GM21423 (cell line): ENCODE measurements around the gene IPO8.

Experiments used
- ATAC-seq: cut with Tn5 transposase; IDR thresholded peaks from one replicate; pipeline ENCODE4 v1.9.1; 2021; ENCODE audit warnings: mild to moderate bottlenecking, moderate library complexity; ENCODE audit not compliant: unreplicated experiment

The IPO8 gene

DNA sequence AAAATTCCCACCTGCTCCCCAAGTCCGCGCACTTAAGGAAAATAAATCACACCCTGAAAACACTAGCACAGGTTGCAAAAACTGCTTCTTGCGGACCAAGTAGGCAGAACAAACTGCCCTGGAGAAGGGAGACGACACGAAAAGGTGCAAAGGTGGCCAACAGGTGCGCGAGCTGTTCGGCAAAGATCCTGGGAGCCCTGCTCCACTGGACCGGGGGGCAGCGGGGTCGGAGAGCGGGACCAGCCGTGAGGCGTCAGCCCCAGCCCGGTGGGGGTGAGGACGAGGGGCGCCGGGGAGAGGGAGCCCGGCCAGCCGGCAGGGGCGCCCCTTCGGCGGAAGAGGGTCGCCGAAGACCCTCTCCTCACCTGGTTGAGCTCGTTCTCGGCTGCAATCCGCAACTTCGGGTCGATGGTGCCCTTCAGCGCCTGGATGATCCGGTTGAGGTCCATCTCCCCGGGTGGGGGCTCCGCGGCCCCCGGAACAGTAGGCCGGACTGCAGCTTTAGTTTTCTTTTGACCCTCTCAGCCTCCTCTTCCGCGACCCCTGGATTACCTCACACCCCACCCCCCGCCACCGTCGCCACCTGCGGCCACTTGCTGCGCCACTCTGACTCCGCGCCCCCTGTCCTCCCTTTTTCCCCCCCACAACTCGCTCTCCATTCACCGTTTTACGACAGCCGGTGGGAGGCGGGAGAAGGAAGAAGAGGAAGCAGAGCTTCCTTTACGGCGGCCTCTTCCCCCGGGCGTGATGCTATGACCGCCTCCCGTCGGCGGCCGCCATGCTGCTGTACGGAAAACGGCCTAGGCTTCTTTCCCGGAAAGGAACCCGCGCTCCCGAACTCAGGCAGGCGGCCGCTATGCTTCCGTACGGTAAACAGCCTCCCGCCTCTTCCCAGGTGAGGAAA, at the start of gene IPO8:
IPO8 (minus strand) TSS at position 671 of the 904 bp plus-strand sequence; CDS start at position 449, 222 bp downstream.
- ATAC-seq: peak; percentile 86

DNA sequence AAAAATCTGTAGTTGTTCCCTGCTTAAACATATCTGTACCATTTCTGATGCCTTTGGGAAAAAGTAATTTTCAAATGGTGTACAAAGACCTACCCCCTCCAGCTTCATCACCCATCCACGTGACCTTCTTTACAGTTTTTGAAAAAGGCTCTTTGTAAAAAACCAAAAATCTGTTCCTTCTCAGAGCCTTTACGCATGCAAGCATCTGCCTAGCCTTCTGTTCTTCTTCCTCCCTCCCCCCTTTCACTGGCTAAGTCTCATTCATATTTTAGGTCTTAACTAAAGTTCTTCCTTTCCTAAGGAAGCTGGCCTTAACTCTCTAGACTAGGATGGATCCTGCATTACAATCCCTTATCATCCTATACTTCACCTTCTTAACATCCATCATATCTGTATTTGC, 48.7 kb upstream of the IPO8 start:
- ATAC-seq: no peak

DNA sequence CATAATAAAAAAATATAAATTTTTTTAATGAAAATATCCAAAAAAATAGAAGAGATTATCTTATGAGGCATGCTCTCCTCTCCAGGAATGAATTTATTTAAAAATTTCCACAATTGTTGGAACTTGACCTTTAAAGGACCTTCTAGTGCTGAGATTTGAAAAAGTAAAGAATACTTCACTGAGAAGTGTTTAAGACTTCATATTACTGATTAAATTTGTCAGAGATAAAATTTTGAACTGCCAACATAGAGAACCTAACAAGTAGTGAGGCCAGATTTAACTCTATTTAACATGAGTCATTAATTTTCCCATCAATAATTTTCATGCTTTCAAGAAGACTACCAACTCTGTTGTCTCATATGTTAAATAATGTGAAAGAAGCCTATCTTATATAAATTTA, 44.6 kb upstream of the IPO8 start:
- no peak for ATAC-seq

DNA sequence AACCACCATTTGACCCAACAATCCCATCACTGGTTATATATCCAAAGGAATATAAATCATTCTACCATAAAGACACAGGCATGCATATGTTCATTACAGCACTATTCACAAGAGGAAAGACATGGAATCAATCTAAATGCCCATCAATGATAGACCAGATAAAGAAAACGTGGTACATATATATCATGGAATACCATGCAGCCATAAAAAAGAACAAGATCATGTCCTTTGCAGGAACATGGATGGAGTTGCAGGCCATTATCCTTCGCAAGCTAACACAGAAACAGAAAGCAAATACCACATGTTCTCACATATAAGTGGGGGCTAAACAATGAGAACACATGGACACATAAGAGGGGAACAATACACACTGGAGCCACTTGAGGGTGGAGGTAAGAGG, 43.4 kb upstream of the IPO8 start:
- no peak for ATAC-seq

DNA sequence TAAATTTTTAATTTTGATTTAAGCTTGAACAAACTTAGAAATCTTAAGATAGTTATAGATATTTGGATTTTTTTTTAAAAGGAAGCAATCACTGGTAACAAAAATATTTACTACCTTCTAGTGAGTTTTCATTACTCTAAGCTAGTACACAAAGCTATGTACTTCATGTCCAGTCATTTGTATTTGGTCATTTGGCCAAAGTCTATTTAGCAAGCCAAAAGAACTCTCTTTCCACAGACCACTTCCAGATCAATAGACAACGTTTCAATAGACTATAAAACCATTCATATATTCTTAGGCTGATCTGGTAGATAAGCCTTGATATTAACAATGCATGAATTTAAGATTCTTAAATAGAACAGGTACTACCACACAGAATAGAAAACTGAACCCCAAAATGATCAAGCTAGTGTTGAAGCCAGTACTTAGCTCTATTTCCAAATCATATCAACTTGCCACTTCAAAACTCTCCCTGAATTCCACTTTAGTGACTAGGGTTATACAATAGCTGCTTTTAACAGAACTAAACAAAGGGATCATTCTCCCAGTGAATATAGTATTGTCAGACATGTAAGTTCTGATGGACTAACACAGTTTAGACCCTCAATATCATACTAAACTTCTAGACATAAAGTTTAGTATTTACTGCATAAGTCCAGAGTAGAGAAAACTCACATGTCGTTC, 37.4 kb upstream of the IPO8 start:
- no peak for ATAC-seq

DNA sequence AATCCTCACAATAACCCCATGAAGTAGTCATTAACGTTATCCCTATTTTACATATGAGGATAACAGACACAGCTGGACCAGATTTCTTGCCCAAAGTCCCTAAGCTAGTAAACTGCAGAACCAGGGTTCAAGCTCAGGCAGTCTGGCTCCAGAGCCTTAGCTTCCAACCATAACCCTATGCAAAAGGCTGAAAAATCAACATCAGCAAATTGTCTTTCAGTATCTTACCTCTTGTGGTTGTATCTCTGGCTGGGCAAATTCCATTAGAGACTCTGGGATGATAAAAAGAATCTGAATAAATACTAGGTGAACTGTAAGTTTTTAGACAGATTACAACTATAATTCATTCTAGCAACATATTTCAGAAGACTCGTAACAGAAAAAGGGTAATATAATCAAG, 34.3 kb upstream of the IPO8 start:
- no peak for ATAC-seq

DNA sequence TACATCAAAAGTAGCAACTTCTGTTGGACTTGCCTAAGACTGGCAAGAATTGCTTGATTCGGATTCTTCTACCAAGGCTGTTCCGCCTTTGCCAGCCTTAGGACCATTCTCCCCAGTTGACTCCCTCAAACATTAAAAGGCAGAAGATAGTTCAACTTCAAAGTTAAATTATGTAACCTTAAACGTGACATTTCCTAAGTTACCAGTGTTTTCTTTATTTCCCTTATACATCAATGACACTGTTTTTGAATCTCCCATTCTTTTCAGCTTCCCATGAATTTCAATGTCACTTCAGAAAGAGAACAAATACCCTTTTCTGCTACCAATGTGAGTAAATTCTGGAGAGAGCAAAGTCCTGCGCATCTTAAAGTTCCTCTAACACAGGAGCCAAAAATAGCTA, 33.9 kb upstream of the IPO8 start:
- ATAC-seq: no peak

DNA sequence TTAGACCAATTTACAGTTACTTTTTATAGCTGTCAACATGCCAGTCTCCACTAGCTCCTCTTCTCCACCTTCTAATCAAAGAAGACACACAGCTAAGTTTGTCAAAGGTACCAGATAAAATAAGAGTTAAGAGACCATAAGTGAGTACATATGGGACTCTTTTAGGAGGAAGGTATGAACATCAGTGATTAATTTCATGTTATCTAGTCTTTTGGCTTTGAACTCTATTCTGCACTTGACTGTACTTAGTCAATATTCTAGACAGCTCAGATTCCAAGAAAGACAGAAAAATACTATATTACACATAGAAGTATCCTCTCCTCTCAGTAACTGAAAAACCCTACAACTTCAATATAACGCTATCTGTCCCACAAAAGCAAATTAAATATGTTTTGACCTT, 31.0 kb upstream of the IPO8 start:
- no peak for ATAC-seq

DNA sequence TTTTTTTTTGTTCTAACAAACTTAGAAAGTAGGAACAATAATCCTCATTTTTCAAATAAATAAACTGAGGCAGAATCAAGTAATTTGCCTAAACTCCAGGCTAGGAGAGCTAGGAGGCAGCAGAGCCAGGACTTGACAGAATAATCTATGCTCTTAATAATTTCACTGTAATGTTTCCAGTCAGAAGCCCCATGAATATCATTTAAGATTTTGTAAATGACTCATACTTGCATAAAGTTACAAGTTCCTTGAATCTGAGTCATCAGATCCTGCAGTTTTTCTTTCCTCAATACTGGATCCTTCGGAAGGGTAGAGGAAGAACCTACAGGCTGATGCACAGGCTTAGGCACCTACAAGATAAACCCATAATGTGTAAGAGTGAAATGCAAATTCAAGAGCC, 30.1 kb upstream of the IPO8 start:
- ATAC-seq: no peak

DNA sequence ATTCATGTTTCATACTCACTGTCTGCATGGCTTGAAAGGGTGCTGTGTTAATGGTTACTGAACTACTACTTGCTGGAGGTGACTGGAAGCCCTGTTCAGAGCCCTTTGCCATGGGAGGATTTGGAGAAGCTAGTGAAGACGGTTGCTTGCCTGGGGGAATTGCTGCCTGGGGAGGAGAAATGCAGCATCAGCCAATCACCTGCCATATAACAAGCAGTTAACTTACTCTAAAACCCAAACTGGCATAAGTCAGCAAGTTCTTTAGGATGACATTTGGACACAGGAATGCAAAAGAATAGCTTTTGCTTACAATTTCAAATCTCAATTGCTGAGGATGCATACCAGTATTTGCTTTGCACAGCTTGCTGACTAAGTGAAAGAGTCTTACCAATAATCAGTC, 23.4 kb upstream of the IPO8 start:
- no peak for ATAC-seq

DNA sequence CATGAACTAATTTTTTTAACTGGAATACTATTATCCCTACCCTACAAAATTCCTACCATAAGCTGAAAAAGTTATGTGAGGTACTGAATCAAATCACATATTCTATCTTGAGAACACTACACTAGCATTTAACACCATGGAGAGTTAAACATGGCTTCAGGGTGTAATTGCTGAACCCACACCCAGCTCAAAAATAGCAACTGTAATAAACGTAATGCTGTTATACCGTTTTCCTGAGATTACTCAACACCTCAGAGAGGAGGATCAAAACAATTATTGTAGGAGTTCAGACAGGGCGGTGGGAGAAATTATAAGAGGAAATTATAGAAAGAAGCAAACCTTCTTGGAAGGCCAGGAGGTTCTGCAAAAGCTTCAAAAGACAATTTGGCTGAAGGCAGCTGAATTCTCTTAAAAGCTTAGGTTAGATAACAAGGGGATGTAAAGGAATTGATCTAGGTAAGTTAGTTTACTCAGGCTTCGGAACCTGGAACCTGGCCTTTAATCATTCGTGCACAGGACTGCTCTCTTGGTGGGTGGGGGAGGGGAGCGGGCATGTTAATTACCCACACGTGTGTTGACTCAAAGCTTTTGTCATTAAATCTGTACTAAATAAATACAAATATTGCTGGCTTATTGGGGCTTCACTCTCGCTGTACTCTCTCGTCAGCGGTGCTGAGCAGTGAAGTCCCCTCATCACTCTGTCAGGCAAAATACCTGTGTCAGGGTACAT, 12.1 kb upstream of the IPO8 start:
- no peak for ATAC-seq

DNA sequence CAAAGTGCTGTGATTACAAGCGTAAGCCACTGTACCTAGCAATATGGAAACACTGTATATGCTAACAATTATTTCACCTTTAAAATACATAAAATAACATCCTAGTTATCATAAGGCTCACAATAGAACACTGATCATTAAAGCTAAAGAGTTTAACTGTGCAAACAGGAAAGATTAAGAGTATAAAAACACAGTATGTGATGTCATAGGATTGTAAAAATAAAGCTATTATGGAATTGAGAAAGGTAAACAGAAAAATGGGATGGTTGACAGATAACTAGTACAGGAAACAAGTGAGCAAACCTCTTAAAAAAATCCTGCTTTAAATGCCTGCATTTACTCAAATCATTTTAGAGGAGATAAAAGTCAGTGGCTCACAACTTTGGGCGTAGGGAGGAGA, 10.8 kb upstream of the IPO8 start:
- ATAC-seq: no peak

DNA sequence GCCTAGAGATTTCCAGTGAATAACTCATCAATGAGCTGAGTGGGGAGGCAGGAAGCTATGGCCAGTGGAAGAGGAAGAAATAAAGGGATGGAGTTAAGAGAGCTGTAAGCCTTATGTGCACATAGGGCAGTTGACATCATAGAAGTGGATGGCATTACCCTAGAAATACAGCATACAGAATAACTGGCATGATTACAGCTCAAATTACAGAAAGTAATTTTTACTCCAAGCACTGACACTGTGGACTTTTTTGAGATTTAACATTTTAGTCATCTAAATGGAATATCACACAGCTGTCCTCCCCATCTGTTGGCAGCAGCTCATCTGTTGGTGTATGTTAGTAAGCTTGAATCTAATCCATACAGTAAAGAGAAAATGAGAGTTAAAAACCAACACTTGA, 5.4 kb upstream of the IPO8 start:
- ATAC-seq: no peak

DNA sequence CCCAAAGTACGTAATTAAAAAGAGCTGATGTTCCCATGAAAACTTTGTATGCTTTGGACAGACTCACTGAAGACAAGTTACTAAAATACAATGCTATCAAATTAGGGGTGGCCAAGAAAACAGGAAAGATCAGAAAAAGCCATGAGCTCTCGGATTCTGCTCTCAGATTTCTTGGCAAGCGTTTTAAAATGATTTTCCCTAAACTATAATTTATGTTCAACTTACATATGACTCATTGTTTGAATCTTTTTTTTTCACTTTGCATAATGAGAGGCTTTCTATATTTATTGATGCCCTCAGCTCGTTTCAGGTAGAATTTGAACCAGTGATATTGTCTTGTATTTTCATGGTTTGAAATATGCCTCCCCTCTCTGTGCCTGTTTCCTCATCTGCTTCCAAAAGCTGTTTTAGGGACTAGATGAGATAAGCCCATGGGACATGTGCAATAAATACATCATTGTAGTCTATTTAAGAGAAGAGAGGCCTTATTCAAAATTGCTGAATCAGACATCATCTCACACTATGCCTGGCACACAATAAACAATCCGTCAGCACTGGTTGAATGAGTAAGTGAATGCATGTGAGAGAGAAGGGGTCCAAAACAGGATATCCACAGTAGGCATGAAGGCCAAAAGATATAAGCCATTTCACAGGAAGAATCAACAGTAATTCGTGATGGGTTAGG, 4.7 kb upstream of the IPO8 start:
- ATAC-seq: no peak

DNA sequence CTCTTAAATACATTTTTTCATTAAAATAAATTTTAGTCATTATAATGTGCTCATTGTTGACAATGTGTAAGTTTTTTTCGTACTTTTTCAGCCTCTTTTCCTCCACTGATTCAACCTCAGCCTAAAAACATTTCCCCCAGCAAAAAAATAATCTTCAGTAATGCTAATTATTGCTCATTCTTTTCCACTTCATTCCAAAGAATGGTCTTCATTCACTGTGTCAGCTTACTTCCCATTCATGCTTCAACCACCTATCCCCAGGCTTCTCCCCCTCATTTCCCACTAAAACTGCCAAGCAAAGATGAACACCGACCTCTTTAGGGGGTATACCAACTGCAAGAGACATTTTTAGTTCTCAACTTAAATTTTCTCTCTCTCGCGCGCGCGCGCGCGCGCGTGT, 2.7 kb upstream of the IPO8 start:
- ATAC-seq: no peak

DNA sequence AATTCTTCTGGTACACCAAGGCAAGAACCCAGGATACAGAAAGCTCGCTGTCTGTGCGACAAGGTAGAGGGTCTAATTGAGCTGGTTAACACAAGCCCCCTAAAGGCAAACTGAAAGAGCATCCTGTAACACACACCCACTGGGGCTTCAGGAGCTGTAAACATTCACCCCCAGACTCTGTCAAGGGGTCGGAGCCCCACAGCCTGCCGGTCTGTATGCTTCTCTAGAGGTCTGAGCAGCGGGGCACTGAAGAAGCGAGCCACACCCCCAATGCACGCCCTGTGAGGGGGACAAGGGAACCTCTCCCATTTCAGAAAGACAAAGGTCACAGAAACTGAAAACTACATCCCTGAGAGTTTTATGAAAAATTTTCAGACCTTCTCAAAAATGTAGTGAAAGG, 1.3 kb upstream of the IPO8 start:
- ATAC-seq: no peak

DNA sequence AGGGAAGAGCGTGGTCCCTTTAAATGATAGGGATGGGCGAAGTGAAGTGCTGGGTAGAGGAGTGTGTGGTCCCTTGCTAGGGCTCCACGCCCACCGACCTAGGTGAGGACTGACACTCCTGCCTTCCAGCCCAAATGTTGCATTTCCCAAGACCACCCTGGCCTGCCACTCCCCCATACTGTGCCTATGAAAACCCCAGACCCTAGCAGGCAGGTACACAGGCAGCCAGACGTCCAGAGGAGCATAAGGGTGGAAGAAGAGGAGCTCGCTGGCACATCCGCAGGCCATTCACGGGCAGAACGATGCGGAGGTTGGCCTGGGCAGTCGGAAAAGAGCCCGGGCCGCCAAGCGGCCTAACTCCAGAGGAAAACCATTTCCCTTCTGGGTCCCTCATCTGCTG, 817 bp upstream of the IPO8 start:
- ATAC-seq: no peak

DNA sequence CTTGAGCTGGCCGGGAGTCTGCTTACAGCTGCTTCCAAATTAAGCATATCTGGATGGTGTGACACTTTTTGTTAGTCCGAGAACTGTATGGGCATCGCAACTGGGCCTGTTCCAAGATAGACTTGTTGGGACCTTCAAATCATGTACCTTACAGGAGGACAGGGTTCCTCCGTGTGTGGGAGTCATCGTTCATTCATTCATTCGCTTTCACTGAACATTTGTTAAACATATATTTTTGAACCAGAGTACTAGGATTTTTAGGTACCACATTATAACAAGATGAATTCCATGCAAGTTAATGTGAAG, 387 bp upstream of the IPO8 start:
- ATAC-seq: peak; percentile 32

DNA sequence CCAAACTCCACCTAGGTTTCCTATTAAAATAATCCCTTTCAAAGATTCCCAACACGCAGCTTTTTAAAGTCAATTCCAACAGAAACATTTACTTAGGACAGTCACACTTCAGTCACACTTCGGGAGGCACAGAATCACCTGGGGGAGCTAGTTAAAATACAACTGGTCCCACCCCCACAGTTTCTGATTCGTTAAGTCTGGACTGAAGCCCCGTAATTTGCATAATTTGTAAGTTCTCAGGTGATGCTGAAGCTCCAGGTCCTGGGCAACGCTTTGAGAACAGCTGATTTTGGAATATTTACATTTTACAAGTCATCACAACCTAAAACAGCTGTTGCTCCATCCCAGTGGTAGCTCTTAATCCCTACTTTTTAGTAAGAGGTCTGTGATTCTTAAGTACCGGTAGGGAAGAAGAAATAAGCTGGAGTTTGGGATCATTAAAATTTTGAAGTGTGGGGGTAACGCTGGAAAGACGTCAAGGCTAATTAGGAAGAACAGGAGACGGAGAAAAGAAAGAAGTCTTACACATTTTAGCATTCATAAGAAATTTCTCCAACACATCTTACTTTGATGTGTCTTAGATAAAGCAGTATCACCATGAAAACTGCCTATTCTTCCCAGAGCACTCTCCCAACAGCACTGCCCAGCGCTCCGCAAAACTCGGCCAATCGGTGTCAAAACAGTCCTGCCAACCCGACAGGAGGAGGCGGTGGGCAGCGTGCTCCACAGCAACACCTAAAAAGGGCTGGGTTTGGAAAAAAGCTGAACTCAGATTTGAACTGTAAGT, 1.1 kb downstream of the IPO8 start:
- peak; percentile 33 for ATAC-seq

DNA sequence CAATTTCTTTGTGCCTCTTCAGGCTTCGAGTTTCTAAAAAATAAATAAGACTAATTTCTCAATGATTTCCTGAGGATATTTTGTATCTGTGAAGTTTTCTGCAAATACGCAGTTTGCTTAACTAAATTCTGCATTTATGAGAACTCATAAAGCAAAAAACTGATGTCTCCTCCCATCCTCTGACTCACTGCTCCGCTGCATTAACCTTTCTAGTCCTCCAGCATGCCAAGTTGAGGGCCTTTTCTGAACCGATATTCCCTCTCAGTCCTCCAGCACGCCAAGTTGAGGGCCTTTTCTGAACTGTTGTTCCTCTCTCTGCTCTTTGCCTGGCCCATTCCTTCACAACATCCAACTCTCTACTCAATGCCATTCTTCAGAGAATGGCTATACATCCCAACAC, 3.2 kb downstream of the IPO8 start:
- no peak for ATAC-seq
